ENCODE data around the gene VKORC1.

VKORC1 gene

GRCh38 chr16:31099860-31100638, 5.5 kb upstream of the VKORC1 start:
- DNase-seq: no peak
- TF ChIP-seq, protein P1, sequence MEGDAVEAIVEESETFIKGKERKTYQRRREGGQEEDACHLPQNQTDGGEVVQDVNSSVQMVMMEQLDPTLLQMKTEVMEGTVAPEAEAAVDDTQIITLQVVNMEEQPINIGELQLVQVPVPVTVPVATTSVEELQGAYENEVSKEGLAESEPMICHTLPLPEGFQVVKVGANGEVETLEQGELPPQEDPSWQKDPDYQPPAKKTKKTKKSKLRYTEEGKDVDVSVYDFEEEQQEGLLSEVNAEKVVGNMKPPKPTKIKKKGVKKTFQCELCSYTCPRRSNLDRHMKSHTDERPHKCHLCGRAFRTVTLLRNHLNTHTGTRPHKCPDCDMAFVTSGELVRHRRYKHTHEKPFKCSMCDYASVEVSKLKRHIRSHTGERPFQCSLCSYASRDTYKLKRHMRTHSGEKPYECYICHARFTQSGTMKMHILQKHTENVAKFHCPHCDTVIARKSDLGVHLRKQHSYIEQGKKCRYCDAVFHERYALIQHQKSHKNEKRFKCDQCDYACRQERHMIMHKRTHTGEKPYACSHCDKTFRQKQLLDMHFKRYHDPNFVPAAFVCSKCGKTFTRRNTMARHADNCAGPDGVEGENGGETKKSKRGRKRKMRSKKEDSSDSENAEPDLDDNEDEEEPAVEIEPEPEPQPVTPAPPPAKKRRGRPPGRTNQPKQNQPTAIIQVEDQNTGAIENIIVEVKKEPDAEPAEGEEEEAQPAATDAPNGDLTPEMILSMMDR (IDR thresholded peaks at IDR 0.05; ENCODE audit: low read depth, low read length): no peak; the same call in 1 of the 2 replicates
- Histone ChIP-seq H3K27me3 (no peaks in the 10 kb centered on the region), H3K36me3 (no peaks in the 10 kb centered on the region), H3K4me1 (no peaks in the 10 kb centered on the region), H3K9me3 (no peaks in the 10 kb centered on the region), H3K4me3 (ENCODE audit: low read depth, low read length) (no peak overlapping the region)

DNA sequence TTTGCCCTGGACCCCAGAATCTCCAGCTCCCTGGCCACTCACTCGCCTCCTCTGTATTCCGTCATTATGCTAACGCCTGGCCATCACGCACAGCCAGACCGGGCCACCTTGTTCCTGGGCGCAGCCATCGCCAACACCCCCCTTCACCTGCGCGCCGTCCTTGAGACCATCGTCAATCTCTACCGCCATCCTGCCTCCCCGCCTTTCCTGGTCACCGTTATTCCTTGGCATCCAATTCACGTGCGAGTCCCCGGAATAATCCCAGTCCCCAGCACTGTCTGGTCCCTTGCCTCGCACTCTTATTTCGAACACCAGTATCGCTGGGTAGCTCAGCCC, 541 bp downstream of the VKORC1 start:
- TF ChIP-seq, protein P1 (IDR thresholded peaks at IDR 0.05; ENCODE audit: low read depth, low read length): no peak
- no peaks in the 10 kb centered on the region for H3K27me3 ChIP-seq
- peaks cover 10% of the 10 kb centered on the region for H3K36me3 ChIP-seq
- DNase-seq: no peak
- H3K9me3 ChIP-seq: no peaks in the 10 kb centered on the region
- peak overlapping the region; percentile 96 for H3K4me3 ChIP-seq (ENCODE audit: low read depth, low read length)
- no peaks in the 10 kb centered on the region for H3K4me1 ChIP-seq

GRCh38 chr16:31093132-31093703, 1.4 kb downstream of the VKORC1 start:
- Histone ChIP-seq H3K4me1 (no peaks in the 10 kb centered on the region), H3K9me3 (no peaks in the 10 kb centered on the region), H3K4me3 (ENCODE audit: low read depth, low read length) (peak overlapping the region; percentile 96), H3K27me3 (no peaks in the 10 kb centered on the region), H3K36me3 (peaks cover 10% of the 10 kb centered on the region)
- TF ChIP-seq, protein P1 (IDR thresholded peaks at IDR 0.05; ENCODE audit: low read depth, low read length): no peak
- DNase-seq: peak; percentile 60

DNA sequence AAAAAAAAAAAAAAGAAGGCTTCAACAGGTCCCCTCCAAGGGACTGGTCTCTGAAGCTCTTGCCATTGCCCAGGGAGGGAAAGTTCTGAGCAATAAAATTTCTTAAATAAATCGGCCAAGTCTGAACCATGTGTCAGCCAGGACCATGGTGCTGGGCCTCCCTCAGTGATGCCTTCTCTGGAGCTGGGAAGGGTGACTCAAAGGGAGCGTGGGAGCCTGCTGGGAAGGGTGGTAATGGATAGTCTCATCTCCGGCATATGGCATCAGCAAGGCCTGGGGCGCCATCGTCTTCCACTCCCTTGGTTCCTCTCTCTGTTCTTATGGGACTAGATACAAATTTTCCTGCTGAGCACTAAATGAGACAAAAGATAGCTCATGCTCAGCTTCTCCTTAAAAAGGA, 2.3 kb downstream of the VKORC1 start:
- H3K36me3 ChIP-seq: peaks cover 10% of the 10 kb centered on the region
- no peaks in the 10 kb centered on the region for H3K4me1 ChIP-seq
- DNase-seq: no peak
- H3K27me3 ChIP-seq: no peaks in the 10 kb centered on the region
- TF ChIP-seq, protein P1 (IDR thresholded peaks at IDR 0.05; ENCODE audit: low read depth, low read length): no peak
- H3K4me3 ChIP-seq (ENCODE audit: low read depth, low read length): no peak overlapping the region
- no peaks in the 10 kb centered on the region for H3K9me3 ChIP-seq

DNA sequence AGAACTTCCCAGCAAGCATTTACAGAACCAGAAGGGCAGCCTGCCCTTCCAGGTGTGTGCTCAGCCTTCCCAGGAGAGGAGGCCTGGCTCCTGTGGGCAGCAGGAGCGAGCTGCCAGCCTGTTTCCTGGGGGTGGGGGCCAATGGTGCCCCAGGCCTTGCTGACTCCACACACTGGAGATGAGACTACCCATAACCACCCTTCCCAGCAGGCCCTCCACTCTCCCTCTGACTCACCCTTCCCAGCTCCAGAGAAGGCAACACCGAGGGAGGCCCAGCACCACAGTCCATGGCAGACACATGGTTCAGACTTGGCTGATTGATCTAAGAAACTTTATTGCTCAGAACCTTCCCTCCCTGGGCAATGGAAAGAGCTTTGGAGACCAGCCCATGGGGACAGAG, 4.1 kb downstream of the VKORC1 start:
- no peak for DNase-seq
- H3K4me3 ChIP-seq (ENCODE audit: low read depth, low read length): no peak overlapping the region
- H3K9me3 ChIP-seq: no peaks in the 10 kb centered on the region
- H3K27me3 ChIP-seq: no peaks in the 10 kb centered on the region
- peaks cover 10% of the 10 kb centered on the region for H3K36me3 ChIP-seq
- TF ChIP-seq, protein P1 (IDR thresholded peaks at IDR 0.05; ENCODE audit: low read depth, low read length): no peak
- H3K4me1 ChIP-seq: no peaks in the 10 kb centered on the region

GRCh38 chr16:31089199-31089598, 5.4 kb downstream of the VKORC1 start:
- Histone ChIP-seq H3K4me1 (no peaks in the 10 kb centered on the region), H3K36me3 (peaks cover 10% of the 10 kb centered on the region)

More at GRCh38 chr16:31089199-31089598, 5.4 kb downstream of the VKORC1 start:
- TF ChIP-seq, protein P1 (IDR thresholded peaks at IDR 0.05; ENCODE audit: low read depth, low read length): no peak
- DNase-seq: no peak
- Histone ChIP-seq H3K4me3 (ENCODE audit: low read depth, low read length) (no peak overlapping the region), H3K9me3 (no peaks in the 10 kb centered on the region), H3K27me3 (no peaks in the 10 kb centered on the region)
